SK-N-SH treated with all-trans-retinoic acid at 6 μM for 48 hours (cell line): ENCODE data around the gene PLRG1.

Experiments used
- ATAC-seq: fragments of 200-7000 bp; cut with Tn5 transposase; 3 replicates; pipeline ENCODE4 v1.9.1; 2020; ENCODE audit warnings: mild to moderate bottlenecking, moderate library complexity
- ARNTL ChIP-seq: fragments of 450-650 bp; formaldehyde crosslinking; IDR thresholded peaks from 2 replicates; pipeline ENCODE4 v1.5.0; 2020; ENCODE audit warnings: low read depth, mild to moderate bottlenecking, moderate library complexity, borderline replicate concordance
- BACH2 ChIP-seq: fragments of 250-450 bp; sonication (Bioruptor Pico); IDR thresholded peaks from 2 replicates; pipeline ENCODE4 v1.9.0; 2021; ENCODE audit warnings: mild to moderate bottlenecking, borderline replicate concordance
- CREB5 ChIP-seq: fragments of 250-450 bp; sonication (Bioruptor Pico); IDR thresholded peaks from 2 replicates; pipeline ENCODE4 v1.5.1; 2020; ENCODE audit warnings: low read depth, mild to moderate bottlenecking, moderate library complexity
- CSDC2 ChIP-seq: fragments of 250-450 bp; sonication (Bioruptor Pico); IDR thresholded peaks from 2 replicates; pipeline ENCODE4 v1.5.0; 2020; ENCODE audit warnings: mild to moderate bottlenecking, moderate library complexity
- CSRNP3 ChIP-seq: fragments of 250-450 bp; sonication (Bioruptor Pico); IDR thresholded peaks from 2 replicates; pipeline ENCODE4 v1.5.1; 2021; ENCODE audit warnings: mild to moderate bottlenecking, moderate library complexity
- ESRRG ChIP-seq: fragments of 250-450 bp; sonication (Bioruptor Pico); IDR thresholded peaks from 2 replicates; pipeline ENCODE4 v1.6.1; 2021; ENCODE audit warnings: mild to moderate bottlenecking
- GLIS3 ChIP-seq: fragments of 250-450 bp; sonication (Bioruptor Pico); IDR thresholded peaks from 2 replicates; pipeline ENCODE4 v1.5.0; 2020; ENCODE audit warnings: mild to moderate bottlenecking, moderate library complexity
- OSR1 ChIP-seq: fragments of 250-450 bp; sonication (Bioruptor Pico); IDR thresholded peaks from 2 replicates; pipeline ENCODE4 v1.8.0; 2022; ENCODE audit warnings: moderate library complexity, mild to moderate bottlenecking, inconsistent platforms
- PPARA ChIP-seq: fragments of 250-450 bp; sonication (Bioruptor Pico); IDR thresholded peaks from 2 replicates; pipeline ENCODE4 v1.5.0; 2020; ENCODE audit warnings: mild to moderate bottlenecking, borderline replicate concordance
- RARB ChIP-seq: fragments of 250-450 bp; sonication (Bioruptor Pico); IDR thresholded peaks from 2 replicates; pipeline ENCODE4 v1.8.0; 2021; ENCODE audit warnings: mild to moderate bottlenecking, moderate library complexity
- SNAI2 ChIP-seq: fragments of 250-450 bp; sonication (Bioruptor Pico); IDR thresholded peaks from 2 replicates; pipeline ENCODE4 v1.5.0; 2020; ENCODE audit warnings: mild to moderate bottlenecking, moderate library complexity
- TCF4 ChIP-seq: fragments of 250-450 bp; sonication (Bioruptor Pico); IDR thresholded peaks from 2 replicates; pipeline ENCODE4 v1.8.0; 2021; ENCODE audit warnings: mild to moderate bottlenecking, moderate library complexity, borderline replicate concordance
- TOX ChIP-seq: fragments of 250-450 bp; sonication (Bioruptor Pico); IDR thresholded peaks from 2 replicates; pipeline ENCODE4 v1.8.0; 2021; ENCODE audit warnings: mild to moderate bottlenecking, moderate library complexity, borderline replicate concordance
- ZC3H10 ChIP-seq: fragments of 250-450 bp; sonication (Bioruptor Pico); IDR thresholded peaks from 2 replicates; pipeline ENCODE4 v1.5.1; 2021; ENCODE audit warnings: mild to moderate bottlenecking, moderate library complexity
- ZFP3 ChIP-seq: fragments of 250-450 bp; sonication (Bioruptor Pico); IDR thresholded peaks from 2 replicates; pipeline ENCODE4 v1.5.0; 2020; ENCODE audit warnings: mild to moderate bottlenecking, moderate library complexity
- ZNF565 ChIP-seq: fragments of 450-650 bp; formaldehyde crosslinking; conservative IDR thresholded peaks from 2 replicates; pipeline ENCODE4 v1.5.0; 2020; ENCODE audit warnings: low read depth, mild to moderate bottlenecking, moderate library complexity
- ZNF70 ChIP-seq: fragments of 450-650 bp; formaldehyde crosslinking; IDR thresholded peaks from 2 replicates; pipeline ENCODE4 v1.5.0; 2020; ENCODE audit warnings: mild to moderate bottlenecking, moderate library complexity
- TF ChIP-seq, protein P1 (sequence below): fragments of 250-450 bp; sonication (Bioruptor Pico); IDR thresholded peaks from 2 replicates; pipeline ENCODE4 v1.8.0; 2020; ENCODE audit warnings: mild to moderate bottlenecking, moderate library complexity, borderline replicate concordance
- TF ChIP-seq, protein P2 (sequence below): fragments of 250-450 bp; sonication (Bioruptor Pico); IDR thresholded peaks from 2 replicates; pipeline ENCODE4 v1.5.0; 2020; ENCODE audit warnings: mild to moderate bottlenecking, moderate library complexity

The PLRG1 gene

DNA sequence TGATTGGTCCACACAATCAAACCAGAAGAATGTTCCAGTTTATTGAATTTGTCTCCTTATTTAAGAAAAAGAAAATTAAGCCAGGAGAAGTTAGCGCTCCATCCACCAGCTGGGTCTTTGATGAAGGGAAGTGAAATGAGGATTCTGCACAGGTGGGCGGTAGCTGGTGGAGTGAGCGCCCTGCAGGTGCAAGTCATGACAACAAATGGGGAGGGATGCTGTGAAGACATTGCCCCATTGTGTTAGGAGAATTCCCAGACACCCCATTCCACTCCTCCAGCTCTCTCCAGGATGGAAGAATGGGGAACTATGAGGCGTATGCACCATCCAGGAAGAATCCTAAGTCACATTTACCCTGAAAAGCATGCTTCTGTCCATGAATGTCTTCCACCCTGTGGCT, 22.9 kb downstream of the PLRG1 start (continued):
- TF ChIP-seq TOX (no peak), RARB (CRISPR knock-in tag) (no peak), ESRRG (CRISPR knock-in tag) (no peak), ZNF565 (CRISPR knock-in tag) (no peak)

- no peak for ATAC-seq
Measured at GRCh38 chr4:154526151-154526550, 24.0 kb downstream of the PLRG1 start.

GRCh38 chr4:154521607-154522006, 28.6 kb downstream of the PLRG1 start:
- ATAC-seq, result no peak
- TF ChIP-seq CSDC2 (CRISPR knock-in tag) (no peak), ARNTL (no peak), ZNF70 (no peak), ZC3H10 (no peak), CSRNP3 (CRISPR knock-in tag) (no peak), BACH2 (CRISPR knock-in tag) (no peak), ZNF565 (CRISPR knock-in tag) (no peak), PPARA (CRISPR knock-in tag) (no peak), ESRRG (CRISPR knock-in tag) (no peak), ZFP3 (CRISPR knock-in tag) (no peak), TCF4 (CRISPR knock-in tag) (no peak), OSR1 (CRISPR knock-in tag) (no peak), SNAI2 (CRISPR knock-in tag) (no peak)
- TF ChIP-seq, protein P1, sequence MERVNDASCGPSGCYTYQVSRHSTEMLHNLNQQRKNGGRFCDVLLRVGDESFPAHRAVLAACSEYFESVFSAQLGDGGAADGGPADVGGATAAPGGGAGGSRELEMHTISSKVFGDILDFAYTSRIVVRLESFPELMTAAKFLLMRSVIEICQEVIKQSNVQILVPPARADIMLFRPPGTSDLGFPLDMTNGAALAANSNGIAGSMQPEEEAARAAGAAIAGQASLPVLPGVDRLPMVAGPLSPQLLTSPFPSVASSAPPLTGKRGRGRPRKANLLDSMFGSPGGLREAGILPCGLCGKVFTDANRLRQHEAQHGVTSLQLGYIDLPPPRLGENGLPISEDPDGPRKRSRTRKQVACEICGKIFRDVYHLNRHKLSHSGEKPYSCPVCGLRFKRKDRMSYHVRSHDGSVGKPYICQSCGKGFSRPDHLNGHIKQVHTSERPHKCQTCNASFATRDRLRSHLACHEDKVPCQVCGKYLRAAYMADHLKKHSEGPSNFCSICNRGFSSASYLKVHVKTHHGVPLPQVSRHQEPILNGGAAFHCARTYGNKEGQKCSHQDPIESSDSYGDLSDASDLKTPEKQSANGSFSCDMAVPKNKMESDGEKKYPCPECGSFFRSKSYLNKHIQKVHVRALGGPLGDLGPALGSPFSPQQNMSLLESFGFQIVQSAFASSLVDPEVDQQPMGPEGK (CRISPR knock-in tag), result no peak
- TF ChIP-seq, protein P2, sequence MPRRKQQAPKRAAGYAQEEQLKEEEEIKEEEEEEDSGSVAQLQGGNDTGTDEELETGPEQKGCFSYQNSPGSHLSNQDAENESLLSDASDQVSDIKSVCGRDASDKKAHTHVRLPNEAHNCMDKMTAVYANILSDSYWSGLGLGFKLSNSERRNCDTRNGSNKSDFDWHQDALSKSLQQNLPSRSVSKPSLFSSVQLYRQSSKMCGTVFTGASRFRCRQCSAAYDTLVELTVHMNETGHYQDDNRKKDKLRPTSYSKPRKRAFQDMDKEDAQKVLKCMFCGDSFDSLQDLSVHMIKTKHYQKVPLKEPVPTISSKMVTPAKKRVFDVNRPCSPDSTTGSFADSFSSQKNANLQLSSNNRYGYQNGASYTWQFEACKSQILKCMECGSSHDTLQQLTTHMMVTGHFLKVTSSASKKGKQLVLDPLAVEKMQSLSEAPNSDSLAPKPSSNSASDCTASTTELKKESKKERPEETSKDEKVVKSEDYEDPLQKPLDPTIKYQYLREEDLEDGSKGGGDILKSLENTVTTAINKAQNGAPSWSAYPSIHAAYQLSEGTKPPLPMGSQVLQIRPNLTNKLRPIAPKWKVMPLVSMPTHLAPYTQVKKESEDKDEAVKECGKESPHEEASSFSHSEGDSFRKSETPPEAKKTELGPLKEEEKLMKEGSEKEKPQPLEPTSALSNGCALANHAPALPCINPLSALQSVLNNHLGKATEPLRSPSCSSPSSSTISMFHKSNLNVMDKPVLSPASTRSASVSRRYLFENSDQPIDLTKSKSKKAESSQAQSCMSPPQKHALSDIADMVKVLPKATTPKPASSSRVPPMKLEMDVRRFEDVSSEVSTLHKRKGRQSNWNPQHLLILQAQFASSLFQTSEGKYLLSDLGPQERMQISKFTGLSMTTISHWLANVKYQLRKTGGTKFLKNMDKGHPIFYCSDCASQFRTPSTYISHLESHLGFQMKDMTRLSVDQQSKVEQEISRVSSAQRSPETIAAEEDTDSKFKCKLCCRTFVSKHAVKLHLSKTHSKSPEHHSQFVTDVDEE (CRISPR knock-in tag), result no peak

More at GRCh38 chr4:154526151-154526550, 24.0 kb downstream of the PLRG1 start:
- TF ChIP-seq ZC3H10 (no peak), PPARA (CRISPR knock-in tag) (no peak), ARNTL (no peak), BACH2 (CRISPR knock-in tag) (no peak), CSRNP3 (CRISPR knock-in tag) (no peak), ESRRG (CRISPR knock-in tag) (no peak), CREB5 (no peak), ZNF70 (no peak), GLIS3 (CRISPR knock-in tag) (no peak), CSDC2 (CRISPR knock-in tag) (no peak), SNAI2 (CRISPR knock-in tag) (no peak)
- TF ChIP-seq, protein P2 (CRISPR knock-in tag), result no peak
